SK-N-SH treated with all-trans-retinoic acid at 6 μM for 48 hours (cell line): ENCODE measurements around the gene PITRM1.

Experiments
- ATAC-seq: fragments of 200-7000 bp; cut with Tn5 transposase; 3 replicates; pipeline ENCODE4 v1.9.1; 2020; ENCODE audit warnings: mild to moderate bottlenecking, moderate library complexity
- ARNTL ChIP-seq: fragments of 450-650 bp; formaldehyde crosslinking; IDR thresholded peaks from 2 replicates; pipeline ENCODE4 v1.5.0; 2020; ENCODE audit warnings: low read depth, mild to moderate bottlenecking, moderate library complexity, borderline replicate concordance
- BACH2 ChIP-seq: fragments of 250-450 bp; sonication (Bioruptor Pico); IDR thresholded peaks from 2 replicates; pipeline ENCODE4 v1.9.0; 2021; ENCODE audit warnings: mild to moderate bottlenecking, borderline replicate concordance
- CSDC2 ChIP-seq: fragments of 250-450 bp; sonication (Bioruptor Pico); IDR thresholded peaks from 2 replicates; pipeline ENCODE4 v1.5.0; 2020; ENCODE audit warnings: mild to moderate bottlenecking, moderate library complexity
- ESRRG ChIP-seq: fragments of 250-450 bp; sonication (Bioruptor Pico); IDR thresholded peaks from 2 replicates; pipeline ENCODE4 v1.6.1; 2021; ENCODE audit warnings: mild to moderate bottlenecking
- GLIS3 ChIP-seq: fragments of 250-450 bp; sonication (Bioruptor Pico); IDR thresholded peaks from 2 replicates; pipeline ENCODE4 v1.5.0; 2020; ENCODE audit warnings: mild to moderate bottlenecking, moderate library complexity
- ISL1 ChIP-seq: fragments of 250-450 bp; sonication (Bioruptor Pico); IDR thresholded peaks from 2 replicates; pipeline ENCODE4 v2.1.2; 2022; ENCODE audit warnings: mild to moderate bottlenecking, moderate library complexity
- OSR1 ChIP-seq: fragments of 250-450 bp; sonication (Bioruptor Pico); IDR thresholded peaks from 2 replicates; pipeline ENCODE4 v1.8.0; 2022; ENCODE audit warnings: moderate library complexity, mild to moderate bottlenecking, inconsistent platforms
- PPARA ChIP-seq: fragments of 250-450 bp; sonication (Bioruptor Pico); IDR thresholded peaks from 2 replicates; pipeline ENCODE4 v1.5.0; 2020; ENCODE audit warnings: mild to moderate bottlenecking, borderline replicate concordance
- RARB ChIP-seq: fragments of 250-450 bp; sonication (Bioruptor Pico); IDR thresholded peaks from 2 replicates; pipeline ENCODE4 v1.8.0; 2021; ENCODE audit warnings: mild to moderate bottlenecking, moderate library complexity
- TCF4 ChIP-seq: fragments of 250-450 bp; sonication (Bioruptor Pico); IDR thresholded peaks from 2 replicates; pipeline ENCODE4 v1.8.0; 2021; ENCODE audit warnings: mild to moderate bottlenecking, moderate library complexity, borderline replicate concordance
- TOX ChIP-seq: fragments of 250-450 bp; sonication (Bioruptor Pico); IDR thresholded peaks from 2 replicates; pipeline ENCODE4 v1.8.0; 2021; ENCODE audit warnings: mild to moderate bottlenecking, moderate library complexity, borderline replicate concordance
- ZC3H10 ChIP-seq: fragments of 250-450 bp; sonication (Bioruptor Pico); IDR thresholded peaks from 2 replicates; pipeline ENCODE4 v1.5.1; 2021; ENCODE audit warnings: mild to moderate bottlenecking, moderate library complexity
- ZFP3 ChIP-seq: fragments of 250-450 bp; sonication (Bioruptor Pico); IDR thresholded peaks from 2 replicates; pipeline ENCODE4 v1.5.0; 2020; ENCODE audit warnings: mild to moderate bottlenecking, moderate library complexity
- ZFP30 ChIP-seq: fragments of 450-650 bp; formaldehyde crosslinking; IDR thresholded peaks from 2 replicates; pipeline ENCODE4 v1.5.0; 2022; ENCODE audit warnings: mild to moderate bottlenecking, moderate library complexity
- ZNF565 ChIP-seq: fragments of 450-650 bp; formaldehyde crosslinking; conservative IDR thresholded peaks from 2 replicates; pipeline ENCODE4 v1.5.0; 2020; ENCODE audit warnings: low read depth, mild to moderate bottlenecking, moderate library complexity
- ZNF70 ChIP-seq: fragments of 450-650 bp; formaldehyde crosslinking; IDR thresholded peaks from 2 replicates; pipeline ENCODE4 v1.5.0; 2020; ENCODE audit warnings: mild to moderate bottlenecking, moderate library complexity
- ZNF8 ChIP-seq: fragments of 450-650 bp; formaldehyde crosslinking; IDR thresholded peaks from 2 replicates; pipeline ENCODE4 v1.5.0; 2020; ENCODE audit warnings: mild to moderate bottlenecking, moderate library complexity
- TF ChIP-seq, protein P1 (sequence below): fragments of 250-450 bp; sonication (Bioruptor Pico); IDR thresholded peaks from 2 replicates; pipeline ENCODE4 v1.5.1; 2021; ENCODE audit warnings: mild to moderate bottlenecking, moderate library complexity
- TF ChIP-seq, protein P2 (sequence below): fragments of 250-450 bp; sonication (Bioruptor Pico); IDR thresholded peaks from 2 replicates; pipeline ENCODE4 v1.8.0; 2021; ENCODE audit warnings: low read depth, mild to moderate bottlenecking, moderate library complexity, borderline replicate concordance
- TF ChIP-seq, protein P3 (sequence below): fragments of 250-450 bp; sonication (Bioruptor Pico); IDR thresholded peaks from 2 replicates; pipeline ENCODE4 v1.5.0; 2020; ENCODE audit warnings: mild to moderate bottlenecking, moderate library complexity
- TF ChIP-seq, protein P4 (sequence below): fragments of 250-450 bp; sonication (Bioruptor Pico); IDR thresholded peaks from 2 replicates; pipeline ENCODE4 v1.8.0; 2020; ENCODE audit warnings: mild to moderate bottlenecking, moderate library complexity, borderline replicate concordance
- TF ChIP-seq, protein P5 (sequence below): fragments of 250-450 bp; sonication (Bioruptor Pico); IDR thresholded peaks from 2 replicates; pipeline ENCODE4 v1.5.1; 2020; ENCODE audit warnings: low read depth, mild to moderate bottlenecking, moderate library complexity

The PITRM1 gene

DNA sequence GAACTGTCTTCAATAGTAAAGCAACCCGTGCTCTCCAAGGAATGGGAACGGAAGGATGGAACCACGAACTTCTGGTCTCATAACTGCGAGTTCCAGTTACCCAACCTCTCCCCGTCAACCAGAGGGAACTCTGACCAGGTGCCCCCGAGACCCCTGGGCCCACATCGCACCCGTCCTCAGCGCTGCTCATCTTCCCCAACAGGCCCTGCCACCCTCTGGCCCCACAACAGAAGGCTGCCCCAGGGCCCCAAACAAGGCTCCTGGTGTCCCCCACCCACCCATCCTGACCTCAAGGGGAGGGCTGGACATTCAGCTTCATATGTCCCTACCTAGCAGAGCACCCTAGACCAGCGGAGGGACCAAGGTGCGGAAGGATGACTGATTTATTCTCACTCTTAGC, 22.7 kb downstream of the PITRM1 start:
- ATAC-seq, result no peak
- TF ChIP-seq ZFP3 (CRISPR knock-in tag) (no peak), TOX (CRISPR knock-in tag) (no peak), ZNF565 (CRISPR knock-in tag) (no peak), CSDC2 (CRISPR knock-in tag) (no peak), ISL1 (CRISPR knock-in tag) (no peak), PPARA (CRISPR knock-in tag) (no peak), ZNF70 (CRISPR knock-in tag) (no peak), BACH2 (no peak), ARNTL (CRISPR knock-in tag) (no peak), ESRRG (CRISPR knock-in tag) (no peak), GLIS3 (CRISPR knock-in tag) (no peak), TCF4 (CRISPR knock-in tag) (no peak), ZNF8 (no peak), OSR1 (CRISPR knock-in tag) (no peak)
- TF ChIP-seq, protein P1, sequence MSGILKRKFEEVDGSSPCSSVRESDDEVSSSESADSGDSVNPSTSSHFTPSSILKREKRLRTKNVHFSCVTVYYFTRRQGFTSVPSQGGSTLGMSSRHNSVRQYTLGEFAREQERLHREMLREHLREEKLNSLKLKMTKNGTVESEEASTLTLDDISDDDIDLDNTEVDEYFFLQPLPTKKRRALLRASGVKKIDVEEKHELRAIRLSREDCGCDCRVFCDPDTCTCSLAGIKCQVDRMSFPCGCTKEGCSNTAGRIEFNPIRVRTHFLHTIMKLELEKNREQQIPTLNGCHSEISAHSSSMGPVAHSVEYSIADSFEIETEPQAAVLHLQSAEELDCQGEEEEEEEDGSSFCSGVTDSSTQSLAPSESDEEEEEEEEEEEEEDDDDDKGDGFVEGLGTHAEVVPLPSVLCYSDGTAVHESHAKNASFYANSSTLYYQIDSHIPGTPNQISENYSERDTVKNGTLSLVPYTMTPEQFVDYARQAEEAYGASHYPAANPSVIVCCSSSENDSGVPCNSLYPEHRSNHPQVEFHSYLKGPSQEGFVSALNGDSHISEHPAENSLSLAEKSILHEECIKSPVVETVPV (CRISPR knock-in tag), result no peak
- TF ChIP-seq, protein P2, sequence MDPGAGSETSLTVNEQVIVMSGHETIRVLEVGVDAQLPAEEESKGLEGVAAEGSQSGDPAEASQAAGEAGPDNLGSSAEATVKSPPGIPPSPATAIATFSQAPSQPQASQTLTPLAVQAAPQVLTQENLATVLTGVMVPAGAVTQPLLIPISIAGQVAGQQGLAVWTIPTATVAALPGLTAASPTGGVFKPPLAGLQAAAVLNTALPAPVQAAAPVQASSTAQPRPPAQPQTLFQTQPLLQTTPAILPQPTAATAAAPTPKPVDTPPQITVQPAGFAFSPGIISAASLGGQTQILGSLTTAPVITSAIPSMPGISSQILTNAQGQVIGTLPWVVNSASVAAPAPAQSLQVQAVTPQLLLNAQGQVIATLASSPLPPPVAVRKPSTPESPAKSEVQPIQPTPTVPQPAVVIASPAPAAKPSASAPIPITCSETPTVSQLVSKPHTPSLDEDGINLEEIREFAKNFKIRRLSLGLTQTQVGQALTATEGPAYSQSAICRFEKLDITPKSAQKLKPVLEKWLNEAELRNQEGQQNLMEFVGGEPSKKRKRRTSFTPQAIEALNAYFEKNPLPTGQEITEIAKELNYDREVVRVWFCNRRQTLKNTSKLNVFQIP (CRISPR knock-in tag), result no peak
- TF ChIP-seq, protein P3, sequence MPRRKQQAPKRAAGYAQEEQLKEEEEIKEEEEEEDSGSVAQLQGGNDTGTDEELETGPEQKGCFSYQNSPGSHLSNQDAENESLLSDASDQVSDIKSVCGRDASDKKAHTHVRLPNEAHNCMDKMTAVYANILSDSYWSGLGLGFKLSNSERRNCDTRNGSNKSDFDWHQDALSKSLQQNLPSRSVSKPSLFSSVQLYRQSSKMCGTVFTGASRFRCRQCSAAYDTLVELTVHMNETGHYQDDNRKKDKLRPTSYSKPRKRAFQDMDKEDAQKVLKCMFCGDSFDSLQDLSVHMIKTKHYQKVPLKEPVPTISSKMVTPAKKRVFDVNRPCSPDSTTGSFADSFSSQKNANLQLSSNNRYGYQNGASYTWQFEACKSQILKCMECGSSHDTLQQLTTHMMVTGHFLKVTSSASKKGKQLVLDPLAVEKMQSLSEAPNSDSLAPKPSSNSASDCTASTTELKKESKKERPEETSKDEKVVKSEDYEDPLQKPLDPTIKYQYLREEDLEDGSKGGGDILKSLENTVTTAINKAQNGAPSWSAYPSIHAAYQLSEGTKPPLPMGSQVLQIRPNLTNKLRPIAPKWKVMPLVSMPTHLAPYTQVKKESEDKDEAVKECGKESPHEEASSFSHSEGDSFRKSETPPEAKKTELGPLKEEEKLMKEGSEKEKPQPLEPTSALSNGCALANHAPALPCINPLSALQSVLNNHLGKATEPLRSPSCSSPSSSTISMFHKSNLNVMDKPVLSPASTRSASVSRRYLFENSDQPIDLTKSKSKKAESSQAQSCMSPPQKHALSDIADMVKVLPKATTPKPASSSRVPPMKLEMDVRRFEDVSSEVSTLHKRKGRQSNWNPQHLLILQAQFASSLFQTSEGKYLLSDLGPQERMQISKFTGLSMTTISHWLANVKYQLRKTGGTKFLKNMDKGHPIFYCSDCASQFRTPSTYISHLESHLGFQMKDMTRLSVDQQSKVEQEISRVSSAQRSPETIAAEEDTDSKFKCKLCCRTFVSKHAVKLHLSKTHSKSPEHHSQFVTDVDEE, result no peak
- TF ChIP-seq, protein P4, sequence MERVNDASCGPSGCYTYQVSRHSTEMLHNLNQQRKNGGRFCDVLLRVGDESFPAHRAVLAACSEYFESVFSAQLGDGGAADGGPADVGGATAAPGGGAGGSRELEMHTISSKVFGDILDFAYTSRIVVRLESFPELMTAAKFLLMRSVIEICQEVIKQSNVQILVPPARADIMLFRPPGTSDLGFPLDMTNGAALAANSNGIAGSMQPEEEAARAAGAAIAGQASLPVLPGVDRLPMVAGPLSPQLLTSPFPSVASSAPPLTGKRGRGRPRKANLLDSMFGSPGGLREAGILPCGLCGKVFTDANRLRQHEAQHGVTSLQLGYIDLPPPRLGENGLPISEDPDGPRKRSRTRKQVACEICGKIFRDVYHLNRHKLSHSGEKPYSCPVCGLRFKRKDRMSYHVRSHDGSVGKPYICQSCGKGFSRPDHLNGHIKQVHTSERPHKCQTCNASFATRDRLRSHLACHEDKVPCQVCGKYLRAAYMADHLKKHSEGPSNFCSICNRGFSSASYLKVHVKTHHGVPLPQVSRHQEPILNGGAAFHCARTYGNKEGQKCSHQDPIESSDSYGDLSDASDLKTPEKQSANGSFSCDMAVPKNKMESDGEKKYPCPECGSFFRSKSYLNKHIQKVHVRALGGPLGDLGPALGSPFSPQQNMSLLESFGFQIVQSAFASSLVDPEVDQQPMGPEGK (CRISPR knock-in tag), result no peak
- TF ChIP-seq, protein P5, sequence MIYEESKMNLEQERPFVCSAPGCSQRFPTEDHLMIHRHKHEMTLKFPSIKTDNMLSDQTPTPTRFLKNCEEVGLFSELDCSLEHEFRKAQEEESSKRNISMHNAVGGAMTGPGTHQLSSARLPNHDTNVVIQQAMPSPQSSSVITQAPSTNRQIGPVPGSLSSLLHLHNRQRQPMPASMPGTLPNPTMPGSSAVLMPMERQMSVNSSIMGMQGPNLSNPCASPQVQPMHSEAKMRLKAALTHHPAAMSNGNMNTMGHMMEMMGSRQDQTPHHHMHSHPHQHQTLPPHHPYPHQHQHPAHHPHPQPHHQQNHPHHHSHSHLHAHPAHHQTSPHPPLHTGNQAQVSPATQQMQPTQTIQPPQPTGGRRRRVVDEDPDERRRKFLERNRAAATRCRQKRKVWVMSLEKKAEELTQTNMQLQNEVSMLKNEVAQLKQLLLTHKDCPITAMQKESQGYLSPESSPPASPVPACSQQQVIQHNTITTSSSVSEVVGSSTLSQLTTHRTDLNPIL, result no peak

DNA sequence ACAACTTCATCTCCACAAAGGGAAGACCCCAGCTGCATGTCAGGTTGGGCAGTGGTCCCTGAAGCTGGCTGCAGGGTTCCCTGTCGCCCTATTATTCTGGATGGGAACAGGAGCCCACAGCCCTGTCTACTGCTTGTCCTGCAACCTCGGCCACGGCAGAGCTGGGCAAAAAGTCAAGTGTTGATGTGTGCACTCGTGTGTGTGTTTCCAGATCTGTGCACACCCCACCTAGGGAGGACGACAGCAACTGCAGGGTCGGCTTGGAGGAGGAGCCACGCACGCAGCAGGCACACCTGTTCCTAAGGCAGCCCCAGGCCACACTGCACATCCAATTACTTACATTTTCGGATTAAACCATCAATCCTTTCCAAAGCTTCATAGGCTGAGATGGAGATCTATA, 23.6 kb downstream of the PITRM1 start:
- no peak for TF ChIP-seq RARB (CRISPR knock-in tag)
- TF ChIP-seq ZC3H10 (CRISPR knock-in tag), result no peak
- no peak for TF ChIP-seq BACH2
- TF ChIP-seq, protein P4 (CRISPR knock-in tag), result no peak
- TF ChIP-seq, protein P5, result no peak
- TF ChIP-seq ZFP3 (CRISPR knock-in tag), result no peak
- TF ChIP-seq ESRRG (CRISPR knock-in tag), result no peak
- TF ChIP-seq ISL1 (CRISPR knock-in tag), result no peak
- TF ChIP-seq TCF4 (CRISPR knock-in tag), result no peak
- no peak for TF ChIP-seq ZFP30 (CRISPR knock-in tag)
- no peak for TF ChIP-seq PPARA (CRISPR knock-in tag)
- TF ChIP-seq ARNTL (CRISPR knock-in tag), result no peak
- no peak for TF ChIP-seq TOX (CRISPR knock-in tag)
- no peak for ATAC-seq
